BLaER1 treated with 17β-estradiol and CSF1 and Interleukin-3, amounts not matched to agents 10 nM and 100 nM (cell line): ENCODE measurements around the gene MAN1B1.
A peak's percentile ranks its signal among the peaks of the same experiment; 100 is the strongest.

Source experiments
- H3K27ac ChIP-seq, 11 experiments: shearing (Covaris generic); formaldehyde crosslinking; 2 replicates each; pipeline ENCODE4 v1.8.1; 2022
- H3K27me3 ChIP-seq, 11 experiments: shearing (Covaris generic); formaldehyde crosslinking; 2 replicates each; pipeline ENCODE4 v1.8.1; 2022
- H3K36me3 ChIP-seq, 11 experiments: shearing (Covaris generic); formaldehyde crosslinking; 2 replicates each; pipeline ENCODE4 v1.8.1; 2022
- H3K4me1 ChIP-seq, 10 experiments: shearing (Covaris generic); formaldehyde crosslinking; 2 replicates each; pipeline ENCODE4 v1.8.1; 2022
- H3K4me2 ChIP-seq, 11 experiments: shearing (Covaris generic); formaldehyde crosslinking; 2 replicates each; pipeline ENCODE4 v1.8.1; 2022
- H3K4me3 ChIP-seq, 10 experiments: shearing (Covaris generic); formaldehyde crosslinking; 2 replicates each; pipeline ENCODE4 v1.8.1; 2022
- H3K9ac ChIP-seq, 11 experiments: shearing (Covaris generic); formaldehyde crosslinking; 2 replicates each; pipeline ENCODE4 v1.8.1; 2022
- H3K9me3 ChIP-seq, 11 experiments: shearing (Covaris generic); formaldehyde crosslinking; replicated peaks in 1 of 11; 2 replicates each; pipeline ENCODE4 v1.8.1; 2022
- H4K20me1 ChIP-seq, 11 experiments: shearing (Covaris generic); formaldehyde crosslinking; 2 replicates each; pipeline ENCODE4 v1.8.1; 2022
- Cebpa-rat ChIP-seq, 11 experiments: shearing (Covaris generic); IDR thresholded peaks; 2 replicates each; pipeline ENCODE4 v1.8.1; 2022

The MAN1B1 gene

GRCh38 chr9:137106662-137107250 lies 20.0 kb downstream of the MAN1B1 start:
- peaks cover 14 to 23% (median 22%) of the 10 kb centered on the region in 11 experiments; a peak in 21 of 22 replicates for H3K9me3 ChIP-seq

GRCh38 chr9:137107312-137107921 lies 20.6 kb downstream of the MAN1B1 start:
- H3K9ac ChIP-seq, result no peak overlapping the region
- peaks cover 29 to 73% (median 52%) of the 10 kb centered on the region in 11 experiments; a peak in 21 of 22 replicates for H4K20me1 ChIP-seq
- peaks cover 8 to 16% (median 15%) of the 10 kb centered on the region in 11 experiments; a peak in 20 of 22 replicates for H3K9me3 ChIP-seq
- H3K27ac ChIP-seq, result no peak overlapping the region
- H3K4me1 ChIP-seq, result peaks cover 0 to 4% (median under 1%) of the 10 kb centered on the region in 10 experiments; a peak in 5 of 20 replicates
- no peak for TF ChIP-seq Cebpa-rat (IDR thresholded peaks at IDR 0.05)
- H3K4me2 ChIP-seq, result no peak overlapping the region
- no peaks in the 10 kb centered on the region for H3K27me3 ChIP-seq
- no peak overlapping the region for H3K4me3 ChIP-seq
- H3K36me3 ChIP-seq, result peaks cover 93 to 100% (median 97%) of the 10 kb centered on the region in 11 experiments

More at GRCh38 chr9:137106662-137107250, 20.0 kb downstream of the MAN1B1 start:
- Histone ChIP-seq H3K4me3 (no peak overlapping the region), H3K27me3 (no peaks in the 10 kb centered on the region), H4K20me1 (peaks cover 24 to 66% (median 45%) of the 10 kb centered on the region in 11 experiments; a peak in 21 of 22 replicates), H3K27ac (no peak overlapping the region), H3K9ac (no peak overlapping the region; a peak in 1 of 22 replicates), H3K4me1 (no peaks in the 10 kb centered on the region), H3K36me3 (peaks cover 93 to 100% (median 97%) of the 10 kb centered on the region in 11 experiments), H3K4me2 (no peak overlapping the region)
- no peak for TF ChIP-seq Cebpa-rat (IDR thresholded peaks at IDR 0.05)

GRCh38 chr9:137107982-137108381 lies 21.2 kb downstream of the MAN1B1 start:
- Histone ChIP-seq H3K27ac (no peak overlapping the region), H3K9ac (no peak overlapping the region), H3K4me3 (no peak overlapping the region), H3K36me3 (peaks cover 93 to 100% (median 97%) of the 10 kb centered on the region in 11 experiments), H4K20me1 (peaks cover 35 to 78% (median 57%) of the 10 kb centered on the region in 11 experiments; a peak in 21 of 22 replicates), H3K4me2 (no peak overlapping the region), H3K27me3 (no peaks in the 10 kb centered on the region), H3K9me3 (peaks cover 2 to 11% (median 10%) of the 10 kb centered on the region in 11 experiments; a peak in 19 of 22 replicates), H3K4me1 (peaks cover under 1 to 10% (median 6%) of the 10 kb centered on the region in 10 experiments; a peak in 18 of 20 replicates)
- no peak for TF ChIP-seq Cebpa-rat (IDR thresholded peaks at IDR 0.05)

- peaks cover 89 to 97% (median 93%) of the 10 kb centered on the region in 11 experiments for H3K36me3 ChIP-seq
- H3K9ac ChIP-seq, result peak overlapping the region in 1 of 11 experiments; percentile 5; a peak in 2 of 22 replicates
- no peak overlapping the region for H3K4me3 ChIP-seq
- no peak overlapping the region for H3K27ac ChIP-seq
- peaks cover 41 to 84% (median 63%) of the 10 kb centered on the region in 11 experiments; a peak in 21 of 22 replicates for H4K20me1 ChIP-seq
- no peak for TF ChIP-seq Cebpa-rat (IDR thresholded peaks at IDR 0.05)
- no peaks in the 10 kb centered on the region for H3K27me3 ChIP-seq
- H3K9me3 ChIP-seq, result peaks cover 0 to 3% (median 2%) of the 10 kb centered on the region in 11 experiments; a peak in 14 of 22 replicates
- peaks cover 6 to 16% (median 12%) of the 10 kb centered on the region in 10 experiments for H3K4me1 ChIP-seq
- H3K4me2 ChIP-seq, result no peak overlapping the region
Measured at GRCh38 chr9:137108608-137109249, 21.9 kb downstream of the MAN1B1 start.

- TF ChIP-seq Cebpa-rat (IDR thresholded peaks at IDR 0.05), result no peak
- Histone ChIP-seq H3K9me3 (no peaks in the 10 kb centered on the region), H3K4me3 (no peak overlapping the region), H4K20me1 (peaks cover 41 to 84% (median 63%) of the 10 kb centered on the region in 11 experiments; a peak in 21 of 22 replicates), H3K27me3 (no peaks in the 10 kb centered on the region), H3K4me2 (no peak overlapping the region), H3K9ac (no peak overlapping the region), H3K27ac (no peak overlapping the region), H3K4me1 (peaks cover 6 to 16% (median 12%) of the 10 kb centered on the region in 10 experiments), H3K36me3 (peaks cover 83 to 90% (median 86%) of the 10 kb centered on the region in 11 experiments)
Measured at GRCh38 chr9:137109250-137110146, 22.7 kb downstream of the MAN1B1 start.

GRCh38 chr9:137110147-137110910 lies 23.5 kb downstream of the MAN1B1 start:
- Histone ChIP-seq H3K9me3 (no peaks in the 10 kb centered on the region), H3K36me3 (peaks cover 75 to 81% (median 77%) of the 10 kb centered on the region in 11 experiments), H3K27me3 (no peaks in the 10 kb centered on the region), H3K4me1 (peaks cover 13 to 22% (median 18%) of the 10 kb centered on the region in 10 experiments), H3K4me3 (no peak overlapping the region), H3K4me2 (no peak overlapping the region), H3K9ac (no peak overlapping the region), H4K20me1 (peaks cover 41 to 80% (median 63%) of the 10 kb centered on the region in 11 experiments; a peak in 21 of 22 replicates), H3K27ac (no peak overlapping the region)
- TF ChIP-seq Cebpa-rat (IDR thresholded peaks at IDR 0.05), result no peak

- H4K20me1 ChIP-seq, result peaks cover 41 to 73% (median 63%) of the 10 kb centered on the region in 11 experiments; a peak in 21 of 22 replicates
- H3K36me3 ChIP-seq, result peaks cover 68 to 74% (median 71%) of the 10 kb centered on the region in 11 experiments
Measured at GRCh38 chr9:137110911-137111787, 24.4 kb downstream of the MAN1B1 start.

More at GRCh38 chr9:137110911-137111787, 24.4 kb downstream of the MAN1B1 start:
- Histone ChIP-seq H3K27me3 (no peaks in the 10 kb centered on the region), H3K27ac (no peak overlapping the region), H3K9me3 (no peaks in the 10 kb centered on the region), H3K4me1 (peaks cover 17 to 30% (median 27%) of the 10 kb centered on the region in 10 experiments), H3K9ac (no peak overlapping the region; a peak in 1 of 22 replicates), H3K4me2 (no peak overlapping the region), H3K4me3 (no peak overlapping the region)
- no peak for TF ChIP-seq Cebpa-rat (IDR thresholded peaks at IDR 0.05)
